ENCODE results near the gene SEC23IP.

SEC23IP gene

DNA sequence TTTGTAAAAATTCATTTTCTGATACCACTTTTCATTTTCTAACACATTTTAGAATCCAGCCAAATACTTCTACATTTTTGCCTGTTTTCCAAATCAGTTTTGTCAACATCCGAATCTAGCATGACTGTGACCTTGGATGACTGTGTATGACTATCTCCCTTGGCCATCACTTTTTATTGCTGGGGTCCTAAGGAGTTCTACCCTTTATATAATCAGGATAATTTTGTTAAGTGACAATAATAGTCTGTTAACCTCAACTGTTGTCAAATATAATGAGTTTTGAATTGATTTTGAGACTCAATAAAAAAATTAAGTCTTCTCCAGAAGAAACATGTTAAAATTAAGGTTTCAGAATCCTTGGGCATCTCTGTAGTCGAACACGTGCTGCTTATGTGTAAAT, 53.3 kb downstream of the SEC23IP start:
- DNase-seq, result no peak

DNA sequence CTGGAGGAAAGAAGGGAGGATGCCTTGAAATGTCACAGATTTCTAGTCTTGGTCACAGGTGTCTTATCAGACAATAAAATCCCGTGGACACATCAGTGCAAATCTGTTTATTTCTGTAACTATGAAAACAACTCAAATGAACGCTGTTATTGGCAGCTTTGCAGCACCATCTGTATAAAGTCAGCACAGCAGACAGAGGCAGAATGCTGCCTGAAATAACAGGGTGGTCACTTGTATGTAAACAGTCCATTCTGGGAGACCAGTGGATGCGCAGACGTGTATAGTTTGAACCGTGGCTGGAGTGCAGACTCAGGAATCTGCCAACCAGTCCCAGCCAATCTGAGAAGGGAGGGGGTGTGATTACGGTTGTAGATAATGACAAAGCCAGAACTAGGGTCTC, 54.8 kb downstream of the SEC23IP start:
- DNase-seq, result no peak

DNA sequence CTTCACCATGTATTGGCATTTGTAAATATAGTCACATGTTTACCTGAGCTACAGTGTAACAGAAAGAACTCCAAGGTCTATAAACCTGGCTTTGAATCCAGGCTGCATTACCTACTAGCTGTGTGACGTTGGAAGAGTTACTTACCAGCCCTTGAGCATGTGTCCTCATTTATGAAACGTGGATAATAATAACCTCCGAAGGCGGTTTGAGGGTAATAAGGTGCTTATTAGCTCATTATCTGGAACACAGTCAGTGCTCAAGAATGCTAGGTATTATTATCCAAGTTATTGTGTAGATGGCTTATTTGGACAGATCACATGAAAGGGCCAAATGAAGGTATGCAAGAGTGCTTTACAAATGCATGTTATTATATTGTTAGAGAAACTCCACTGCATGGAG, 64.9 kb downstream of the SEC23IP start:
- no peak for DNase-seq

DNA sequence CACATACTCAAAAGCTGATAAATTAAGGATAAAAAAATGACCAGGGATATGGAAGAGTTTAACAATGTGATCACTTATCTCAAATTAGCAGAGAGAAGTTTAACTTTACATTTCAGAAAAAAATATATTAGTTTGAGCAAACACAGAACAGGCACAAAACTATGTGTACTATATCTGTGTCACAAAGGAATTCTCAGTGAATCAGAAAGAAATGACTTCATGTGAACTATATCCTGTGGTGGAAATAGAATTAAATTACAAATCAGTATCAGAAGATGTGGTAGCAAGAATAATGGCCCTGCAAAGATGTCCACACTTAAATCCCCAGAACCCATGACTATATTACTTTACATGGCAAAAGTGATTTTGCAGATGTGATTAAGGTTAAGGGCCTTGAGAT, 70.3 kb downstream of the SEC23IP start:
- DNase-seq, result no peak

DNA sequence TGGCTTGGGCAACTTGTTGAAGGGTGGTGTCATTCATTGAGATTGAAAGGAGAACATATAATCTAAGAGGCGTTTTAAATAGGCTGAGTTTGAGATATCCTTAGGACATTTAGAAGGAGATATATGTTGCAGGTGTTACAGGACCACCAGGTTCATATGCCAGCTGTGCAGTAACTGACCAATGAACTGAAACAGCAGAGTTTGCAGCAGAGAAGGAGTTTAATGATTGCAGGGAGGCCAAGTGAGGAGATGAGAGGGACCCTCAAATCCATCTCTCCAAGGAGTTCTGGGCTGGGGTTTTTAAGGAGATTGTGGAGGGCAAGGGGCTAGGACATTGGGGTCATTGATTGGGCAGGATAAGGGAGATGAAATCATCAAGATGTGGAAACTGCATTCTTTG, 74.5 kb downstream of the SEC23IP start:
- DNase-seq, result no peak

DNA sequence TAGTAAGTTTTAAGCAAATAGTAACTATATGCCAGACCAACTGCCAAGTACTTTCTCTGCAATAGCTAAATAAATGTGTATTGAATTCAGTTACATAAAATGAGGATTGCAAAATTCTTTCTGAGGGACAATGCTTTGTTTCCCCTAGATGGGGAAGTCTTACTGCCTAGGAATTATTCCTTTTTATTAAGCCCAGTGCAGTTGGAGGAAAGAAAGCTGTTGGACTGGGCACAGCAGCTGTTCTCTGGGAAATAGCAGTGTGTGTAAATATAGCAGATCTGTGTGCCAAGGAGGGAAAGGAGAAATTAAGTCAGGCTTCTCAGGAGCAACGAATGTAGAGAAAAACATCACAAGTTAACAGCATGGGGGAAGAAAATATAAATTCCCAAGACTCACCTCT, 77.1 kb downstream of the SEC23IP start:
- DNase-seq, result no peak

DNA sequence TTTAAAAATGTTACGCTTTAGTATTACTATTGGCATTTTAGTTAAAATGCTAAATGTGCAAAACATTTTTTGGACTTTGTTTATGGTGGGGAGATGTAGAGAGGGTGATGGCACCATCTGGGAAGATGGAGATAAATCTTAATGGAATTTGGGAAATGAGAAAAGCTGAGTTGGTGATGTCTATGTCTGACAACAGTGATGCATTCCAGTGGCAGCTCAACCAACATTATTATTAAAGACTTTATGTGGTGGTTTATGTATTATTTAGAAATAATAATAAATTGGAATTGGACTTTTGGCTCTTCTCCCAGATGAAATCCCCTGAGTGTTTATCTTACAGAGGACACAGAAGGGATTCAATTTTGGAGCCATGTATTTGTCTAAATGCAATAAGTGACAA, 77.6 kb downstream of the SEC23IP start:
- no peak for DNase-seq

DNA sequence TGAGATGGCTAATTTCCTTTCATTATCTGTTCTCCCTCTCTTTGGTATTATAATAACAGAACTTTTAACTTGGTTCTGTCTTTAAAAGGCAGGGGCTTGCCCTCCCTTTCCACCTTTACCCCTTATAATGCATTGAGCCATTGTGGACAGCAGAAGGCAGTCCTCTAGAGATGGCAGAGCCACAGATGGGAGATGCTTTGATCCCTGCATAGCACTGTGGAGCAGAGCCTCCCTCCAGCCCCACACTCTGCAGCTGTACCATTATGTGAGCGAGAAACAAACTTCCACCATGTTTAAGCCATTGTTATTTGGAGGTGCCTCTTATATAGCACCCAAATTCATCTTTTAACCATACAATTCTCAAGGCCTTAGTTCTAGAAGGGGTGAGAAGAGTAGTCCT, 78.4 kb downstream of the SEC23IP start:
- DNase-seq, result no peak

DNA sequence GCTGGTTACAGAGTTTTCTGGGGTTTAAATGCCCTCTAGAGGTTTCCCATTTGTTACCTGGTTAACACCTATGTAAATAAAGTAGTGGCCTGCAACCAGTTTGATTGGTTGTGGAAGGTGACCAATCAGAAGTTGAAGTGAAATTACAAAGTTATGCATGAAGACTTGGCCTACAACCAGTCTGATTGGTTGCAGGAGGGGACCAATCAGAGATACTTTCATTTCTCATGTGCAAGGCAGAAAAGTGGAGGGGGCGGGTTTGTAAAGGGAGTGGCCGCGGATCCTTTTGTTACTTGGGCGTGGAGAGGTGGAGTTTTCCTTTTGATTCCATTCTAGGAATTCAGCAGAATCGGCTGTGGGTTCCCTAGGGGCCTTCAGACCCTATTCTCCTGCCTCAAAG, 80.8 kb downstream of the SEC23IP start:
- DNase-seq, result no peak

DNA sequence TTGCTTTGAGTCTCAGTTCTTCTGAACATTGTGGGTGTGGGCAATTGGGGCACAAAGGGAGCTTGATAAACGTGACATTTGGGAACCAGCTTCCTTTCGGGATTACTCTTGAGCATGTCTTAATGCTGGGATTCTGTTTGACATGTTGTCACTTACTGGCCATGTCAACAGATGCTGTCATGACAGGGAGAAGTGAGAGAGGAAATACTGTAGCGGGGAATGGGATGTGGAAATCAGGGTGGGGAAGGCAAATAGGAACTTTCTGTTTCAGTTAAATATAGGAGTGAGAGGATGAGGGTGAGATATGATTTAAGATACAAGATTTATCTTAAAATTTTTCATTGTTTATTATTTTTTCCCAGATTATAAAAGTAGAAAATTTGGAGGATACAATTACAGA, 83.9 kb downstream of the SEC23IP start:
- no peak for DNase-seq

DNA sequence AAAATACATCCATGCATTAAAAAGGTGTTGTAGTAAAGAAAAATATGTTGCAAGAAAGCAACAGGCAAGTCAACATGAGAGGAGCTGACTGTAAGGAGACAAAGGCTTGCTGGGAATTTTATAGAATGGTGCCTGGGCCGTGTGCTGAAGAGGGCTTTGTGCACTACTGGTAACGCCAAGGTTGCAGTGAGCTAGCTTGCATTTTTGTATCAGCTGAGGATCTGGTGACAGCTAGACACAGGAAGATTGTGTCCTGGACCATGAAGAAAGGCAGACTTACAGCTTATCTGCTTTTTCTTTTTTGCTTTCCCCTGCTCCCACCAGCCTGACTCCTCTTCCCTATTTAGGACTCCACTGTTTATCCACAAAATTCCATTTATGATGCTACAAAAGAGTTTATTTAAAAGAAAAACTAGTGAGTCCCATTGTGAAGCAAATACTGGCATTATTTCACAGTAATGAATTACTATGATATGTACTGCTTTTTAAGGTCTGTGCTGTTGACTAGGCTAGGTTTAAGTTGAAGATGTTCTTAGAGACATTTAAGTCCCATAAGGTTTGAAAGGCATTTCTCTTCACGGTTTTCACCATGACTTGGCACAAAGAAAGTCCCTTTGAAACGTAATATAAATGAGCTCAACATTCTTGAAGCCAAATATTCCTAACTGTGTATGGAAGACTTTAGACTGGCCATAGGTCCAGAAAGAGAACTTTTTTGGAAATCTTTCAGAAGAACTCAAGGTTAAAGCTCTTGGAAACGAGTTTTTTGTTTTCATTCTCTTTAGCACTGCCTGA, 88.6 kb downstream of the SEC23IP start:
- no peak for DNase-seq

DNA sequence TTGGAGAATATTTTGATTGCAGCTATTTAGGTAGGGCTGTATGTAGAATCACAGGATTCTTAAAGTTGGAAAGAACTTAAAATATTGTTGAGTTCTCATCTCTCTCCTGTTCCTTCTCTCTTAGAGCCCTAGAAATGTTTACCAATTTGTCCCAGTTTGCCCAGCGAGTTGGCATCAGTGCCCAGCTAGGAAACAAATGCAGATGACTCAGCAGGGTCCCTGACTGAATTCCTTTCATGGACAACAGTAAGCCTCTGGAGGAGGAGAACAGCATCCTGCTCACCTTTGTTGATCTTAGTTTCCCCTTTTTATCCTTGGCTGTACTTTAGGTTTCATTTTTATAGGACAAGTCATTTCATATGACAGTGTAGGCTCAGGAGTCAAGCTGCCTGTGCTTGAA, 89.3 kb downstream of the SEC23IP start:
- DNase-seq, result no peak

DNA sequence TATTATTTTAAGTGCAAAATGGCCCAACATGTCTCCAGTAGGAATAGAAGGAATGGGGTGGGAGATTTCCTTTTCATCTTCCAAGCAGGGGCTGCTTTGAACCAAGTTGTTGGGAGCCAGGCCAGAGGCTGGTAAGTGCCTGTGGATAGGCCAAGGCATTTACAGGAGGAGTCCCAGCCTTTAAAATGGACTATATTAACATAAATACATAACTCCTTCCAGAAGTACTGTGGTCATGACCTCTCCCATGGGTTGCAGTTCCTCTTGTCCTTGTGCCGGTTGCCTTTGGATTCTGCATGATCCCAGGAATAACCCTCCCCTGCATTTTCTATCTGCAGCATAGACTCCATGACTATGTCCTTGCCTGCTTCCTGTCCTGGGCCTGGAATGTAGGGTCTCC, 95.8 kb downstream of the SEC23IP start:
- DNase-seq, result no peak

DNA sequence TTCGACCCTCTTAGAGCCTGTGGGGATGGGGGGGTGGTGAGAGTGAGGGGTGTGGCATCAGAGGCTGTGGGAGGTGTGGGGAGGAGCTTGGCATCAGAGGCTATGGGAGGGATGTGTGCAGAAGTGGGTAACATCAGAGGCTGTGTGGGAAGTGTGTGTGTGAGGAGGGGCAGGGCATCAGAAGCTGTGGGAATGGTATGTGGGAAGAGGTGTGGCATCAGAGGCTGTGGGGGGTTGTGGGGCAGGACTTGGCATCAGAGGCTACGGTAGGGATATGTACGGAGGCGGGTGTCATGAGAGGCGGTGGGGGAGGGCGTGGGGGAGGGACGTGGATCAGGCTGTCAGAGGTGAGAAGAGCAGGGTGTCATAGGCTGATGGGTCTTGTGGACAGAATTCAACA, 97.4 kb downstream of the SEC23IP start:
- no peak for DNase-seq

DNA sequence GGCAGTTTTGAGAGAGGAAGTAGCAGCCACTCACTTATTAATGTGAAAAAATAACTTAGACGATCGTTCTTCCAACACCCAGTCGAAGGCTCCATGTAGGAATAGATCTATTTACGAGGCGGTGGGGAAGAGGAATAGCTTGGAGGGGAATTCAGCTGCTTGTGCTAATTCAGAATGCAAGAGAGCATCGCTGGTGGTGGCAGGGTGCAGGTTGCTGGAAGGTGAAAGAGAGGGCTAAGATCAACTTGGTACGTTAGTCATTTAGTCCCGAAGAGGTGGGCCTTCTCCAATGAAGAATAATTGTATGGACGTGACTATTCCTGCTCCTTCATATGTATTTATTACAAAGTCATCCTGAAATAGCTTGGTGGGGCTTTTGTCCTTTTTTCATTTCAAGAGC, 98.5 kb downstream of the SEC23IP start:
- no peak for DNase-seq

DNA sequence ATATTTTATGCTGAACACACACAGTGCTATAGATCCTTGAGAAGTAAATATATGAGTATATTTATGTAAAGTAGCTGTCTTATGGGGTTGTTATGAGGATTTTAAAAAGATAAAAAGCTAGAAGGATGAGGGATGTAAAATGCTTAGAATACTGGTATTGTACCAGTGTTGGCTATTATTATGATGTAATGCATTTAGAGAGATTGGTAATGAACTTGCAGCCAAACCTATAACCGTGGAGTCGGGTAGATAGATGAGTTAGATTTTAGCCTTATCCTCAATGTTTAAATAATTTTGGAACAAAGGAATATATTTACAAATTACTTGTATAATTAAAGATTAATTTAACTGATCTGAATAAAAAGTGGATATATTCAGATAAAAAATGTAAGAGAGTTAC, 99.3 kb downstream of the SEC23IP start:
- no peak for DNase-seq
